MM.1S (cell line): ENCODE results near the gene DNAJC18.

Experiments
- DNase-seq: peaks from one replicate; pipeline ENCODE4 v3.0.0-alpha.2; 2015
- H2AFZ ChIP-seq: fragments of 300-600 bp; sonication (generic); 2 replicates; pipeline ENCODE4 v1.6.0; 2016; ENCODE audit warnings: antibody characterized with exemption, low read length
- H3F3A ChIP-seq: fragments of 300-600 bp; sonication (generic); 2 replicates; pipeline ENCODE4 v1.6.1; 2016; ENCODE audit warnings: mild to moderate bottlenecking, antibody characterized with exemption, low read length, moderate library complexity, mixed read lengths; ENCODE audit not compliant: insufficient read depth
- H3K27ac ChIP-seq: fragments of 300-600 bp; sonication (generic); 2 replicates; pipeline ENCODE4 v1.5.1; 2016; ENCODE audit warnings: mild to moderate bottlenecking, low read length
- H3K27me3 ChIP-seq: fragments of 300-600 bp; sonication (generic); replicated peaks from 2 replicates; pipeline ENCODE4 v1.6.0; 2016; ENCODE audit warnings: low read length; ENCODE audit not compliant: insufficient read depth
- H3K36me3 ChIP-seq: fragments of 300-600 bp; sonication (generic); replicated peaks from 2 replicates; pipeline ENCODE4 v1.6.1; 2016; ENCODE audit warnings: mild to moderate bottlenecking, low read length, mixed read lengths; ENCODE audit not compliant: insufficient read depth
- H3K4me1 ChIP-seq: fragments of 300-600 bp; sonication (generic); 2 replicates; pipeline ENCODE4 v1.6.1; 2016; ENCODE audit warnings: low read length, mixed read lengths
- H3K4me2 ChIP-seq: fragments of 300-600 bp; sonication (generic); 2 replicates; pipeline ENCODE4 v1.6.0; 2016; ENCODE audit warnings: low read depth, low read length
- H3K4me3 ChIP-seq: fragments of 300-600 bp; sonication (generic); 2 replicates; pipeline ENCODE4 v1.5.1; 2016; ENCODE audit warnings: low read length, mixed read lengths
- H3K79me2 ChIP-seq: fragments of 300-600 bp; sonication (generic); 2 replicates; pipeline ENCODE4 v1.6.1; 2016; ENCODE audit warnings: mixed run types, low read length, mixed read lengths
- H3K9ac ChIP-seq: fragments of 300-600 bp; sonication (generic); 2 replicates; pipeline ENCODE4 v1.6.1; 2016; ENCODE audit warnings: low read length, mixed read lengths
- H3K9me2 ChIP-seq: fragments of 300-600 bp; sonication (generic); replicated peaks from 2 replicates; pipeline ENCODE4 v1.6.1; 2016; ENCODE audit warnings: mild to moderate bottlenecking, low read length, mixed read lengths; ENCODE audit not compliant: insufficient read depth
- H3K9me3 ChIP-seq: fragments of 300-600 bp; sonication (generic); replicated peaks from 2 replicates; pipeline ENCODE4 v1.6.1; 2016; ENCODE audit warnings: mild to moderate bottlenecking, low read length, mixed read lengths; ENCODE audit not compliant: insufficient read depth
- H4K20me1 ChIP-seq: fragments of 300-600 bp; sonication (generic); 2 replicates; pipeline ENCODE4 v1.6.1; 2016; ENCODE audit warnings: mild to moderate bottlenecking, low read length, moderate library complexity, mixed read lengths; ENCODE audit not compliant: insufficient read depth
- CTCF ChIP-seq: fragments of 300-600 bp; sonication (generic); IDR thresholded peaks from 2 replicates; pipeline ENCODE4 v1.5.1; 2016; ENCODE audit warnings: antibody characterized with exemption, low read length, mixed read lengths
- EZH2 ChIP-seq: fragments of 300-600 bp; sonication (generic); optimal IDR thresholded peaks from 2 replicates; pipeline ENCODE3; 2017; ENCODE audit warnings: low read depth, mild to moderate bottlenecking, antibody characterized with exemption, low read length, mixed read lengths
- EZH2phosphoT487 ChIP-seq: fragments of 300-600 bp; sonication (generic); IDR thresholded peaks from 2 replicates; pipeline ENCODE4 v1.6.1; 2018; ENCODE audit warnings: antibody characterized with exemption, low read length

DNAJC18 gene

GRCh38 chr5:139461176-139461575 is 21.9 kb upstream of the DNAJC18 start:
- TF ChIP-seq CTCF (no peak), EZH2phosphoT487 (no peak), EZH2 (no peak)
- no peaks in the 10 kb centered on the region for H3K36me3 ChIP-seq
- H3K9me3 ChIP-seq = no peaks in the 10 kb centered on the region
- no peaks in the 10 kb centered on the region for H3K27me3 ChIP-seq
- no peak for DNase-seq
- H4K20me1 ChIP-seq = no peaks in the 10 kb centered on the region
- H3K27ac ChIP-seq = no peak overlapping the region
- H3K4me3 ChIP-seq = no peak overlapping the region
- no peak overlapping the region for H3K4me2 ChIP-seq
- no peak overlapping the region for H3K9ac ChIP-seq
- no peaks in the 10 kb centered on the region for H3K79me2 ChIP-seq
- no peaks in the 10 kb centered on the region for H3K9me2 ChIP-seq
- H2AFZ ChIP-seq = no peak overlapping the region
- no peaks in the 10 kb centered on the region for H3K4me1 ChIP-seq
- no peaks in the 10 kb centered on the region for H3F3A ChIP-seq

GRCh38 chr5:139460455-139460854 is 21.1 kb upstream of the DNAJC18 start:
- TF ChIP-seq CTCF (no peak), EZH2phosphoT487 (no peak), EZH2 (no peak)
- Histone ChIP-seq H3K36me3 (no peaks in the 10 kb centered on the region), H3K9me3 (no peaks in the 10 kb centered on the region), H3K4me2 (no peak overlapping the region), H3K4me1 (no peaks in the 10 kb centered on the region), H3F3A (no peaks in the 10 kb centered on the region), H3K9ac (no peak overlapping the region), H3K9me2 (no peaks in the 10 kb centered on the region), H3K27me3 (no peaks in the 10 kb centered on the region), H3K79me2 (no peaks in the 10 kb centered on the region), H3K27ac (no peak overlapping the region), H4K20me1 (no peaks in the 10 kb centered on the region), H2AFZ (no peak overlapping the region), H3K4me3 (no peak overlapping the region)
- no peak for DNase-seq

- no peaks in the 10 kb centered on the region for H3K27me3 ChIP-seq
- no peaks in the 10 kb centered on the region for H3K4me1 ChIP-seq
- no peak overlapping the region for H2AFZ ChIP-seq
- TF ChIP-seq CTCF (no peak), EZH2 (no peak), EZH2phosphoT487 (no peak)
- no peak for DNase-seq
- H3F3A ChIP-seq = no peaks in the 10 kb centered on the region
- H3K9me3 ChIP-seq = no peaks in the 10 kb centered on the region
- no peaks in the 10 kb centered on the region for H4K20me1 ChIP-seq
- H3K79me2 ChIP-seq = no peaks in the 10 kb centered on the region
- H3K27ac ChIP-seq = no peak overlapping the region
- H3K9ac ChIP-seq = no peak overlapping the region
- no peak overlapping the region for H3K4me2 ChIP-seq
- no peak overlapping the region for H3K4me3 ChIP-seq
- no peaks in the 10 kb centered on the region for H3K9me2 ChIP-seq
- H3K36me3 ChIP-seq = no peaks in the 10 kb centered on the region
Observed at GRCh38 chr5:139459451-139459934, 20.2 kb upstream of the DNAJC18 start.
